Measurements from ENCODE around the gene NOTCH2. TPM values are rescaled to one million over a fixed set of nuclear protein-coding genes. Genes with fewer than 3 reads are reported as not detected.

NOTCH2 gene
- total RNA-seq, 1 experiment from 2014 or later = 53.7 TPM

GRCh38 chr1:119953266-119953998 is 116.0 kb downstream of the NOTCH2 start:
- no peak for DNase-seq
- Histone ChIP-seq H3K4me2 (ENCODE audit: insufficient read depth, insufficient read length, low read length) (no peak overlapping the region), H3K56ac (ENCODE audit: insufficient read length, low read depth, low read length) (no peak overlapping the region), H2BK5ac (ENCODE audit: insufficient read length, low read length) (no peak overlapping the region), H3K9me3 (ENCODE audit: control insufficient read depth, low read depth, low read length) (no peaks in the 10 kb centered on the region), H4K5ac (ENCODE audit: insufficient read length, low read depth, low read length) (no peak overlapping the region), H4K8ac (replicated peaks; ENCODE audit: insufficient read length, low read depth, low read length) (no peak overlapping the region), H3K14ac (ENCODE audit: insufficient read depth, low read length) (no peak overlapping the region), H3K23ac (ENCODE audit: insufficient read length, low read depth, low read length) (no peak overlapping the region), H3K79me2 (ENCODE audit: insufficient read depth, low read length) (no peaks in the 10 kb centered on the region), H4K20me1 (ENCODE audit: control insufficient read depth, insufficient read depth, insufficient read length) (no peaks in the 10 kb centered on the region), H2BK20ac (ENCODE audit: low read depth, low read length, poor library complexity, severe bottlenecking) (no peak overlapping the region), H2BK12ac (ENCODE audit: insufficient read length, low read depth, low read length) (no peak overlapping the region), H2AK5ac (ENCODE audit: insufficient read length, low read length) (no peak overlapping the region), H4K91ac (ENCODE audit: insufficient read length, low read depth, low read length) (no peak overlapping the region), H3K18ac (ENCODE audit: insufficient read length, low read depth, low read length) (no peak overlapping the region), H2BK120ac (ENCODE audit: low read depth, low read length, poor library complexity, severe bottlenecking) (no peak overlapping the region), H3K79me1 (ENCODE audit: insufficient read depth, low read depth, low read length, poor library complexity, severe bottlenecking) (no peaks in the 10 kb centered on the region), H3K27ac (ENCODE audit: insufficient read length, low read depth, low read length) (no peak overlapping the region), H2AFZ (ENCODE audit: low read length) (no peak overlapping the region), H3K23me2 (ENCODE audit: insufficient read length, low read depth, low read length, poor library complexity, severe bottlenecking) (no peaks in the 10 kb centered on the region), H3K4me1 (ENCODE audit: insufficient read depth, low read length) (no peaks in the 10 kb centered on the region), H2BK15ac (ENCODE audit: low read depth, low read length) (no peak overlapping the region), H3K9ac (ENCODE audit: extremely low read depth, insufficient read length, low read length) (no peak overlapping the region), H3K27me3 (ENCODE audit: insufficient read depth, low read length) (no peaks in the 10 kb centered on the region), H3T11ph (ENCODE audit: low read length) (no peak overlapping the region), H3K4ac (ENCODE audit: low read depth, low read length) (no peak overlapping the region)
- H3K36me3 Mint-ChIP-seq (ENCODE audit: insufficient read depth in 1 of 3, low read depth in 3 of 3) = peaks cover 0 to 23% (median under 1%) of the 10 kb centered on the region in 3 experiments; a peak in 4 of 7 replicates
- peaks cover 0 to 7% of the 10 kb centered on the region in 2 experiments; a peak in 1 of 4 replicates for H3K4me1 Mint-ChIP-seq
- no peak overlapping the region for H3K4me3 Mint-ChIP-seq
- no peak overlapping the region for H3K27ac Mint-ChIP-seq
- no peak for TF ChIP-seq CTCF (conservative IDR thresholded peaks at IDR 0.05)
- no CpG with 5 or more reads among the region's 5 CpGs for WGBS (ENCODE audit: extremely low coverage, insufficient read length, low lambda C conversion rate)
- H3K9me3 Mint-ChIP-seq = no peaks in the 10 kb centered on the region
- no peaks in the 10 kb centered on the region for H3K27me3 Mint-ChIP-seq (ENCODE audit: low read depth)
